G401 (cell line): ENCODE measurements around the gene LNPEP. TPM values are rescaled to one million over a fixed set of nuclear protein-coding genes. Genes with fewer than 3 reads are reported as not detected.
"Not testable (repeated sequence)": the region's sequence is repeated elsewhere in the genome, so short reads cannot be mapped to it uniquely, and the experiment has no call there.

Source experiments
- DNase-seq: peaks from one replicate; pipeline ENCODE4 v3.0.0-alpha.2; 2015; ENCODE audit warnings: low spot score
- in situ Hi-C: cut with HindIII; loops from 2 replicates; pipeline ENCODE4 v1.10.0; 2016; ENCODE audit warnings: low sequenced_read_pairs, mixed read lengths
- total RNA-seq: library from RNA; depleted of rRNA; stranded (reverse); fragments of >200 nt; shearing (Covaris generic); gene quantifications from 2 replicates; pipeline ENCODE4 v1.2.3, GENCODE V29; 2014

Gene LNPEP
- total RNA-seq, 1 experiment from 2014 or later, result 16.6 TPM

- no peak for DNase-seq
- in situ Hi-C loops, result no loop called here
Measured at GRCh38 chr5:96927008-96927407, 8.9 kb upstream of the LNPEP start.

GRCh38 chr5:96928931-96929708, 6.8 kb upstream of the LNPEP start:
- DNase-seq, result no peak
- in situ Hi-C loops, result no loop called here

GRCh38 chr5:96930058-96930457, 5.8 kb upstream of the LNPEP start:
- no peak for DNase-seq
- in situ Hi-C loops, result no loop called here

- in situ Hi-C loops, result no loop called here
Measured at GRCh38 chr5:96930589-96930988, 5.3 kb upstream of the LNPEP start.

GRCh38 chr5:96931037-96931436, 4.8 kb upstream of the LNPEP start:
- in situ Hi-C loops, DNase-seq: not testable (repeated sequence)

More at GRCh38 chr5:96930589-96930988, 5.3 kb upstream of the LNPEP start:
- DNase-seq, result no peak

- in situ Hi-C loops, result no loop called here
- no peak for DNase-seq
Measured at GRCh38 chr5:96931605-96932004, 4.3 kb upstream of the LNPEP start.

- in situ Hi-C loops, result no loop called here
- no peak for DNase-seq
Measured at GRCh38 chr5:96932026-96932425, 3.9 kb upstream of the LNPEP start.

GRCh38 chr5:96933764-96934707, 1.8 kb upstream of the LNPEP start:
- DNase-seq, result peak; percentile 46

GRCh38 chr5:96934708-96935558, 947 bp upstream of the LNPEP start:
- in situ Hi-C loops, result no loop called here
- peak; percentile 95 for DNase-seq

More at GRCh38 chr5:96933764-96934707, 1.8 kb upstream of the LNPEP start:
- in situ Hi-C loops, result no loop called here

GRCh38 chr5:96936431-96937320, 796 bp downstream of the LNPEP start:
- in situ Hi-C loops, result no loop called here

GRCh38 chr5:96940586-96940985, 4.7 kb downstream of the LNPEP start:
- DNase-seq, result no peak
- in situ Hi-C loops, result no loop called here

More at GRCh38 chr5:96936431-96937320, 796 bp downstream of the LNPEP start:
- peak; percentile 67 for DNase-seq

- DNase-seq, result no peak
- in situ Hi-C loops, result no loop called here
Measured at GRCh38 chr5:96941140-96941539, 5.3 kb downstream of the LNPEP start.

- in situ Hi-C loops, result no loop called here
- no peak for DNase-seq
Measured at GRCh38 chr5:96942078-96942477, 6.2 kb downstream of the LNPEP start.

- DNase-seq, result no peak
- in situ Hi-C loops, result no loop called here
Measured at GRCh38 chr5:96942911-96943310, 7.0 kb downstream of the LNPEP start.

GRCh38 chr5:96943799-96944198, 7.9 kb downstream of the LNPEP start:
- in situ Hi-C loops, result no loop called here
- no peak for DNase-seq

- in situ Hi-C loops, result no loop called here
Measured at GRCh38 chr5:96945144-96945897, 9.4 kb downstream of the LNPEP start.

GRCh38 chr5:96946381-96946780, 10.5 kb downstream of the LNPEP start:
- in situ Hi-C loops, result no loop called here
- DNase-seq, result no peak

More at GRCh38 chr5:96945144-96945897, 9.4 kb downstream of the LNPEP start:
- no peak for DNase-seq
